LNCAP (cell line): ENCODE results near the gene SLC18A2.

Experiments
- CTCF ChIP-seq: fragments of 450-650 bp; IDR thresholded peaks from 2 replicates; pipeline ENCODE4 v1.5.1; 2017; ENCODE audit warnings: mild to moderate bottlenecking

The SLC18A2 gene

DNA sequence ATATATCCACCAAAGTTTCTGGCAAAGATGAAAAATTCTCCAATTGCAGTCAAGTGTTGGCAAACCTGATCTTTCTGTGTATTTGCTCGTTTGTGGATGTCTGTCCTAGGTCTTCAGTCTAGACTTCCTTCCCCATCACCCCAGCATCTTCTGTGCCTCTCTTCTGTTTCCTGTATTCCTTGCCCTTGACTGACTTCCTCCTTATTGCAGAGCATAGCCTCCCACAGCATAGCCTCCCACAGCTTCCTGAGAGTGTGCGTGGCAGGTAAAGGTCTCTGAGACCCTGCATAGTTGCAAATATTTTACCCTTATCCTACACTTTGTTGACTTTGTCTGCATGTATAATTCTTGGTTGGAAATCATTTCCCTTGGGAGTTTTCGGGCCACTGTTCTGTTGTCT, 18.4 kb downstream of the SLC18A2 start:
- TF ChIP-seq CTCF: no peak

DNA sequence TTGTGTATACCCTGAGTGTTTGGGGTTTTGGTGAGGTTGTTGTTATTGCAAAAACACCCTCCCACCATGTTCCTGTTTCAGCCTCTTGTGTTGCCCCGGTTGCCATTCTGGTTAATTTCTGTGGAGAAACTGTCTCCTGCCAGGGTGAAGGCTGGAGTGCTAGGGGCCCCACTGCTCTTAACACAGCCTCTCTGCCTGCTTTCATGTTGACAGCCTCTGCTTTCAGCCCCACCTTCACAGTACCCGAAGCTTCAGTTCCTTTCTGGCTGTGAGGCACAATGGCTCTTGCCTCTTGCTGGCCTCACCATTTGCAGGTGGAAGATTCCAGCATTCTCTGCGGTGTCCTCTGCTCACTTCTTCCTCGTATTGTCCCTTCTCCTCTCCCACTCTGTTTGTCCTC, 19.2 kb downstream of the SLC18A2 start:
- TF ChIP-seq CTCF: no peak

GRCh38 chr10:117261501-117261900, 20.6 kb downstream of the SLC18A2 start:
- no peak for TF ChIP-seq CTCF

GRCh38 chr10:117262291-117262902, 21.5 kb downstream of the SLC18A2 start:
- no peak for TF ChIP-seq CTCF

DNA sequence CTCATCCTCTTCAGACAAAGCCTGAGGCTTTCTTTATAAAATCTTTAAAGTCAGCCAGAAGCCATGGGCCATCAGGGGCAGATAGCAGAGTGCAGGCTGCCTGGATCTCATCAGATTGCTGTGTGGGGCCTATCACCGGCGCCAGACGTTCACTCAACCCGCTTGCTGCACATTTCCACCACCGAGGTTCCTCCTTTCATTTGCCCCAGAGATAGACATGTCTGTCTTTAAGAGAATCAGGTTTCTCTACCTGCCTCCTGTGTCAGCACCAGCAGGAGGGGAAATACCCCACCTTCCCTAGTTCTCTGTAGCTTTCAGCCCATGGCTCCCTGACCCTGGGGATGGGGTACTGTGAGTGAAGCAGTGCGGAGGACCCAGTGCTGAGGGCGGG, 22.0 kb downstream of the SLC18A2 start:
- no peak for TF ChIP-seq CTCF

DNA sequence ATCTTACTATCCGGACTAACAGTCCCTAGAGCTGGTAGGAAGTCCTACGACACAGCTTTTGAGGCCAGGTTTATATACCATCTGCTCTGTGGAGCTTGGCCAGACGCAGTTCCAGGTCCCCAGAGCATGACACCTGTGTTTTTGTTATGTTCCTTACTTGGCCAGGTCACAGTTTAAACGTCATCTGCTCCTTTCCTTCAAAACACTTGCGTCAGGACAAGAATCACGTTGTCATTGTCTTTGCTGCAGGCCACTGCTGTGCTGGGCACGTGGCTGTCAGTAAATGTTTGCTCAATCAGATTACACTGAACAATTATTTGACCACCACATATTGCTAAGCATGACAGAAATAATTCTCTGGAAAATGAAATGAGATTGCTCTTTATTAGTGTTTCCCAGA, 23.9 kb downstream of the SLC18A2 start:
- no peak for TF ChIP-seq CTCF

DNA sequence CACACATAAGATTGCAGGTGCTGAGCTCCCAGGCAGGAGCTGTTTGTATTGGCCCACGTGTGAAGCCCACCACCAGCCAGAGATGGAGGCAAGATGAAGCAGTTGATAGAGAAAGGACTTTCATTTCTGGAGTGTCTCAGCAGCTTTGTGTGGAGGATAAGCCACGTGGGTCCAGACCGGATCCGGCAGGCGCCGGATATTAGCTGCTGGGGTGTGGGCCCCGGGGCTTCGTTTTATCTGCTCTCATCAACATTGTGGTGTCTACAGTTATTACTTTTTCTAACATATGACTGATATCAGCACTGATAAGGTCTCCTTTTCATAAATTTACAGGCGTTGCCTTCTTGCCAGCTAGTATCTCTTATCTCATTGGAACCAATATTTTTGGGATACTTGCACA, 25.5 kb downstream of the SLC18A2 start:
- TF ChIP-seq CTCF: no peak

GRCh38 chr10:117266812-117267211, 25.9 kb downstream of the SLC18A2 start:
- TF ChIP-seq CTCF: no peak
